Lower leg skin (tissue), 3 donors: ENCODE results near the gene LGR5.

Source experiments
- CTCF ChIP-seq, 3 donors: fragments of 450-650 bp; IDR thresholded peaks; one replicate each; pipeline ENCODE4 v1.5.1; 2016; ENCODE audit warnings: antibody characterized with exemption in 3 of 3, mild to moderate bottlenecking in 3 of 3, moderate library complexity in 2 of 3
- POLR2A ChIP-seq, 2 donors: fragments of 450-650 bp; IDR thresholded peaks; one replicate each; pipeline ENCODE4 v1.6.1; 2016 to 2017; ENCODE audit warnings: antibody characterized with exemption in 2 of 2, mild to moderate bottlenecking in 1 of 2, moderate library complexity in 1 of 2

GRCh38 chr12:71621938-71622337 is 182.3 kb downstream of the LGR5 start:
- TF ChIP-seq CTCF (IDR thresholded peaks at IDR 0.05) (no peak), POLR2A (IDR thresholded peaks at IDR 0.05) (no peak)
